Activated CD4-positive, alpha-beta T cell treated with anti-CD3 and anti-CD28 coated beads, Interleukin-2, amount 10 ng/mL, durations not matched to agents 7 days and 5 days (primary cell): ENCODE measurements around the gene ELOA. TPM values are rescaled to one million over a fixed set of nuclear protein-coding genes. Genes with fewer than 3 reads are reported as not detected.
"Not testable (repeated sequence)": the region's sequence is repeated elsewhere in the genome, so short reads cannot be mapped to it uniquely, and the experiment has no call there.

ENCODE experiments used
- CTCF ChIA-PET: fragments of 350-600 bp; sonication (Branson Sonifier 250); formaldehyde crosslinking; loops from one replicate; lab custom pipeline; 2021; ENCODE audit warnings: antibody characterized with exemption; lab: Charles Lee
- POLR2A ChIA-PET: fragments of 350-600 bp; sonication (Branson Sonifier 250); formaldehyde crosslinking; loops from one replicate; lab custom pipeline; 2021; ENCODE audit warnings: antibody characterized with exemption; lab: Charles Lee
- DNase-seq: peaks from one replicate; pipeline ENCODE4 v3.0.0-alpha.2; 2020
- H3K27ac Mint-ChIP-seq: one replicate; pipeline ENCODE4 v1.8.0; 2021; ENCODE audit warnings: mild to moderate bottlenecking, moderate library complexity, mixed read lengths
- H3K27me3 Mint-ChIP-seq: one replicate; pipeline ENCODE4 v1.8.0; 2021; ENCODE audit warnings: mixed read lengths
- H3K36me3 Mint-ChIP-seq: one replicate; pipeline ENCODE4 v1.8.0; 2021; ENCODE audit warnings: low read depth, mixed read lengths
- H3K4me1 Mint-ChIP-seq: one replicate; pipeline ENCODE4 v1.8.0; 2021; ENCODE audit warnings: mixed read lengths
- H3K4me3 Mint-ChIP-seq: one replicate; pipeline ENCODE4 v1.8.0; 2021; ENCODE audit warnings: mild to moderate bottlenecking, moderate library complexity, mixed read lengths
- H3K9me3 Mint-ChIP-seq: one replicate; pipeline ENCODE4 v1.8.0; 2021; ENCODE audit warnings: mixed read lengths
- total RNA-seq, 2 experiments: library from RNA; stranded (reverse); gene quantifications; one replicate each; pipeline ENCODE4 v1.2.3, GENCODE V29; 2021

Gene ELOA
- total RNA-seq, 2 experiments from 2014 or later, result 29.8 to 33.5 TPM

DNA sequence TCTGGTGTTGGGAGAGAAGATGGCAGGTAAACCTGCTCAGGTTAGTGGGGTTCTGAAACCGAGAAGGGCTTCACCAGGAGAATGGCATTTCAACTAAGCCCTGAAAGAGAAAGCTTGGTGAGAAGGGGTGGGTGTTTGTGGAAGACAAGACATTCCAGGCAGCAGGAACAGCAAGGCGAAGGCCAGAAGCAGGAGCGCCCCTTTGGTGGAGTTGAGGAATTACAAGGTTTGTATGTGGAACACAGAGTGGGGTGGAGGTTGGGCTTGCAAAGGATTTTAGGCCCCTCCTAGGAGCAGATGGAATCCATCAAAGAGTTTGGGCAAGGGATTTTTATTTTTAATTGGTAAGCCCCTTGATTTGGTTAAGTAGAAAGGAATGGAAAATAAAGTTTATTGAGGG lies 24.8 kb upstream of the ELOA start:
- Mint-ChIP-seq H3K27me3 (no peaks in the 10 kb centered on the region), H3K4me1 (peaks cover 8% of the 10 kb centered on the region), H3K36me3 (no peaks in the 10 kb centered on the region), H3K9me3 (no peaks in the 10 kb centered on the region), H3K27ac (no peak overlapping the region), H3K4me3 (no peak overlapping the region)
- CTCF ChIA-PET, result no interaction called here
- POLR2A ChIA-PET, result no interaction called here
- DNase-seq, result no peak

DNA sequence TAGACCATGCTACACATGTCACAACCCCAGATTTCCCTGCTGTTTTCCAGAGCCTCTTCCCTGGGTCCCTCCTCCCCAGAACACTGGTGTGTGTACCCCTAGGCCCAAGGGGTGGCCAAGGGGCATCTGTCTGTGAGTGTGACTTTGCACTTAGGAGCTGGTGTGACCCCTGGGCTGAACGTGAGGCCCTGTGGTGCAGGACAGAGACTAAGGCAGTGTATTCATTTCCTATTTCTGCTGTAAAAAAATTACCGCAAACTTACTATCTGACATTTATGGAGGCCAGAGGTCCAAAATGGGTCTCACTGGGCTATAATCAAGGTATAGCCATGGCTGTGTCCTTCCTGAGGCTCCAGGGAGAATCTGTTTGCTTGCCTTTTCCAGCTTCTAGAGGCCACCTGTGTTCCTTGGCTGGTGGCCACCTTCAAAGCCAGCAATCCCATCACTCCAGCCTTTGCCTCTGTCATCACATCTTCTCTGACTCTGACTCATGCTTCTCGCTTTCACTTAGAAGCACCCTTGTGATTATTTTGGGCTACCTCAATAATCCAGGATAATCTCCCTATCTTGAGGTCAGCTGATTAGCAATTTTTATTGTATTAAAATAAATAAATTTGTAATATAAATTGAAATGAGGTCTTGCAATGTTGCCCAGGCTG lies 24.0 kb upstream of the ELOA start:
- Mint-ChIP-seq H3K4me3 (no peak overlapping the region), H3K36me3 (no peaks in the 10 kb centered on the region), H3K9me3 (no peaks in the 10 kb centered on the region), H3K27ac (no peak overlapping the region), H3K27me3 (no peaks in the 10 kb centered on the region), H3K4me1 (peaks cover 8% of the 10 kb centered on the region)
- ChIA-PET POLR2A (no interaction called here), CTCF (interaction anchor here (0.8 to 1.3 kb wide), 2 partner anchors 10 to 22 kb away, joined by 3 to 4 read pairs; no protein-coding TSS in a partner anchor)
- no peak for DNase-seq

DNA sequence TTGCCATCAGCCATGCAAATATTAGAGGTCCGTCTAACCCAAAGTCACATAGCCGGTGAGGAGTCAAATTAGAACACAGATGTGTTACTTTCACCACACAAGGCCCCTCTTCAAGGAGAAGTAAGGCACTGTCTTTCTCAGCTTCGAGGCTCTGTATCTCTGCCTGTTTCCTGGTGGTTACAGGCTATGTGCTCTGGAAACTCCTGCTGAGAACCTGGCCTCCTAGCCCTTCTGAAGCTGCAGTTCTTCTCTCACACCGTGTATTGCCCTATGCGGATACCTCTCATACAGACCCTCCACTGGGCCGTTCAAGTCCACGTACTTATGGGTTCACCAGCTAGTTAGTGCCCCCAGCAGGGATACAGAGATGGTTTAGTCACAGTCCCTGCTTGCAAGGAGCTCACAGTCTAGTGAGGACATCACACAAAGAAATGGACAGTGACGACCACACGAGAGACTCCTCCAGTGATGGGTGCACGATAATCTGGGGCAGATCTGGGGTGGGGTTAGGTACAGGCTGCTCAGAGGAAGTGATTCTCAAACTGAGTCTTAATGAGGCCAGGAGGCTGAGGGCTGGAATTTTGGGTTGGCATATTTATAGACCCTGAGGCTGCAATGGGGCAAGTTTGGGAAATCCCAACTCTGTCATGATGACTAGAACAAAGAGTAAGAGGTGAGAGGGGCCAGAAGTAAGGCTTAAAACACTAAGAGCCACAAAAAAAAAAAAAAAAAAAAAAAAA lies 22.8 kb upstream of the ELOA start:
- H3K4me3 Mint-ChIP-seq, result no peak overlapping the region
- no peaks in the 10 kb centered on the region for H3K27me3 Mint-ChIP-seq
- ChIA-PET POLR2A (no interaction called here), CTCF (interaction anchor here (1.3 kb wide), 1 partner anchor 9 kb away, joined by 3 read pairs; no protein-coding TSS in a partner anchor)
- peak overlapping the region; percentile 7 for H3K27ac Mint-ChIP-seq
- no peak for DNase-seq
- H3K36me3 Mint-ChIP-seq, result no peaks in the 10 kb centered on the region
- peaks cover 8% of the 10 kb centered on the region for H3K4me1 Mint-ChIP-seq
- no peaks in the 10 kb centered on the region for H3K9me3 Mint-ChIP-seq

DNA sequence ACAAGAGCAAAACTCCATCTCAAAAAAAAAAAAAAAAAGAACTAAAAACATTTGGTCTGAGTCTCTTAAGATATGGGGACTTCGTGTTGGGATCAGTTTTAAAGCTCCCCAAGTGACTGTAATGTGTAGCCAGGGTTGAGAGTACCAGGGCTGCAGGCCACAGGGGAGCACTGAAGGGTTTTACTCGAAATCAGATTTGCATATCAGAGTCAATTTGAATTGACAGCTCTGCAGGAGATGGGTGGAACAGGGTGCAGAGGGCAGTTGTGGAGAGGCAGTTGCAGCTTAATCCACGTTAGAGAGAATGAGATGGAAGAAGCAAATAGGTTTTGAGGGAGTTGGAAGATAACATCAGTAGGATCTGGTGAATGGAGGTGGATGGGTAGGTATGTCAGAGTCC lies 20.6 kb upstream of the ELOA start:
- CTCF ChIA-PET, result interaction anchor here (0.6 to 0.7 kb wide), 3 partner anchors 10 to 20 kb away, joined by 3 to 4 read pairs (median 3); no protein-coding TSS in a partner anchor
- H3K4me3 Mint-ChIP-seq, result no peak overlapping the region
- no peaks in the 10 kb centered on the region for H3K9me3 Mint-ChIP-seq

DNA sequence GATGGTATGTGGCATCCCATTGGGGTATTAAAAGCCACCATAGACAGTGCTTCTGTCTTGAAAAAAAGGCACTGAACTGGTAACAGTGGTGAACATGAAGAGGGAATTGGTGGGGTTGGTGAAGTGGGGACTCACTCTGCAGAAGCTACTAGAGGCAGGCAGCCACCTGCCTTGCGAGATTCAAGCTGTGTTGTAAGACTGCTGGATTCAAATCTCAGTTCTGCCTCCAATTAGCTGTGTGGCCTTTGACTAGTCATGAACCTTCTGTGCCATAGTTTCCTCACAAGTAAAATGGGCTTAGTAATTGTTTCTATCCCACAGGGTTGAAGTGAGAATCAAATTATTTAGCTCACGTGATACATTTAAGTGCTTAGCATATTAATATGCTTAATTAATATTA lies 16.6 kb upstream of the ELOA start:
- Mint-ChIP-seq H3K27me3 (no peaks in the 10 kb centered on the region), H3K9me3 (no peaks in the 10 kb centered on the region), H3K36me3 (no peaks in the 10 kb centered on the region), H3K4me3 (no peak overlapping the region), H3K4me1 (peaks cover 2% of the 10 kb centered on the region), H3K27ac (no peak overlapping the region)
- DNase-seq, result no peak
- CTCF ChIA-PET, result interaction anchor here (0.6 to 1.2 kb wide), 2 partner anchors 17 to 99 kb away, joined by 3 to 4 read pairs; partner anchors contain the start of gene ELOA
- POLR2A ChIA-PET, result no interaction called here

More for the DNA sequence above, 20.6 kb upstream of the ELOA start:
- Mint-ChIP-seq H3K36me3 (no peaks in the 10 kb centered on the region), H3K4me1 (peaks cover 8% of the 10 kb centered on the region), H3K27me3 (no peaks in the 10 kb centered on the region), H3K27ac (no peak overlapping the region)
- DNase-seq, result no peak
- POLR2A ChIA-PET, result no interaction called here

DNA sequence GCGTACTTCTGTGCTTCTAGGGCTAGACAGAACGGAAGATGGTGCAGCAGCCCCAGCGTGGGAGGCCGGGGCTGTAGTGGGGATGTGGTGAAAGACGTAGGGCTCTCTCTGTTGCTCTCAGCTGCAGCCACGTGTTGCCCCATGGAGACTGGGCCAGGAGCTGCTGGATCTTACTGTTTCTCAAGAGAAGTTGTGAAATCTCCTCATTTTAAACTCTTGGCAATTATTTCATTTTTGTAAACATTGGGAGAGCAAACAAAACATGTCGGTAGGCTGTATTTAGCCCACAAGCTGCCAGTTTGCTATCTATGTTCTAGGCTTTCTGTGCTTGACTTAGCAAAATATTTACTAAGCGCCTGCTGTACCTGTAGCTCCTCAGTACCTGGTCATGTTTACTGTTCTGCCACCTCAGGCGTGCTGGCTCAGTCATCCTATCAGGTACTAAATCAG lies 15.9 kb upstream of the ELOA start:
- no peak overlapping the region for H3K4me3 Mint-ChIP-seq
- DNase-seq, result no peak
- ChIA-PET POLR2A (no interaction called here), CTCF (interaction anchor here (0.6 to 0.7 kb wide), 3 partner anchors 180 to 201 kb away, joined by 3 read pairs; no protein-coding TSS in a partner anchor)
- no peaks in the 10 kb centered on the region for H3K27me3 Mint-ChIP-seq
- no peaks in the 10 kb centered on the region for H3K36me3 Mint-ChIP-seq
- H3K4me1 Mint-ChIP-seq, result peaks cover 2% of the 10 kb centered on the region
- no peak overlapping the region for H3K27ac Mint-ChIP-seq
- H3K9me3 Mint-ChIP-seq, result no peaks in the 10 kb centered on the region

DNA sequence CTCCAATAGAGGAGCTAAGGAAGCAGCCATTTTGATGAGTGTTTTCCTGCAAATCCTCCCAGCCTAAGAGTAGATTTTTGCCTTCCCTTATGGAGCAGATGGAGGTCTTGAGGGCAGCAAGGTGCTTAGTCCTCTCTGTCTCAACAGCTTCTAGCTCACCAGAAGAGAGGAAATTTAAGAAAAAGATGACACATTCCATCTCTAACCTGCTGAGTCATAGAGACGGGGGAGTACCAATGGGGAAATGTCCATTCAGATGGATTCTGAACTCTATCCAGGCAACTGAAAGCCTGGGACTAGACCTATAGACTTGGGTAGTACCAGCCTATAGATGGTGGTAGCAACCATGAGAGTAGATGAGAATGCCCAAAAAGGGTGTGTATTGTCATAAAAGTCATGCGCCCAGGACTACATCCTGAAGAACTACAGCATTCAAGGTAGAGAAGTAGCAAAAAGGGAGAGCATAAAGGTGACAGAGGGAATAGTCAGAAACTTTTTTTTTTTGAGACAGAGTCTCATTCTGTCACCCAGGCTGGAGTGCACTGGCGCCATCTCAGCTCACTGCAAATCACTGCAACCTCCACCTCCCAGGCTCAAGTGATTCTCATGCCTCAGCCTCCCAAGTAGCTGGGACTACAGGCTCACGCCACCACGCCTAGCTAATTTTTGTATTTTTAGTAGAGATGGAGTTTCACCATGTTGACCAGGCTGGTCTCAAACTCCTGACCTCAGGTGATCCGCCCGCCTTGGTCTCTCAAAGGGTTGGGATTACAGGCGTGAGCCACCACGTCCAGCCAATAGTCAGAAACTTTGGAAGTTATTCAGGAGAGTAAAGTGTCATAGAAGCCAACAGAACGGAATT lies 10.7 kb upstream of the ELOA start:
- Mint-ChIP-seq H3K4me1 (peaks cover 8% of the 10 kb centered on the region), H3K36me3 (no peaks in the 10 kb centered on the region), H3K27me3 (no peaks in the 10 kb centered on the region), H3K4me3 (no peak overlapping the region), H3K9me3 (no peaks in the 10 kb centered on the region), H3K27ac (no peak overlapping the region)
- ChIA-PET POLR2A (no interaction called here), CTCF (interaction anchor here (0.6 to 1.1 kb wide), 2 partner anchors 10 to 11 kb away, joined by 3 to 5 read pairs; partner anchors contain the start of gene ELOA)
- no peak for DNase-seq

DNA sequence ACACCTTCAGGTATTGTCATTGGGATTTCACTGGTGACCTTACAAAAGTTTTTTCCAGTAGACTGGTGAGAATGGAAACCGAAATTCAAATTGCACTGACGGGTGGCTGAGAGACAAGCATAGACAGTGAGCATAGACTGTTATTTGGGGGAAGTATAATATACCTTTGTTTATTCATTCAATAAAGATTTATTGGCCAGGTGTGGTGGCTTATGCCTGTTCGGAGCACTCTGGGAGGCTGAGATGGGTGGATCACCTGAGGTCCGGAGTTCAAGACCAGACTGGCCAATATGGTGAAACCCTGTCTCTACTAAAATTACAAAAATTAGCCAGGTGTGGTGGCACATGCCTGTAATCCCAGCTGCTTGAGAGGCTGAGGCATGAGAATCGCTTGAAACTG lies 10.0 kb upstream of the ELOA start:
- H3K27ac Mint-ChIP-seq, H3K4me1 Mint-ChIP-seq, POLR2A ChIA-PET, H3K27me3 Mint-ChIP-seq, DNase-seq, CTCF ChIA-PET, H3K36me3 Mint-ChIP-seq, H3K4me3 Mint-ChIP-seq, H3K9me3 Mint-ChIP-seq: not testable (repeated sequence)

DNA sequence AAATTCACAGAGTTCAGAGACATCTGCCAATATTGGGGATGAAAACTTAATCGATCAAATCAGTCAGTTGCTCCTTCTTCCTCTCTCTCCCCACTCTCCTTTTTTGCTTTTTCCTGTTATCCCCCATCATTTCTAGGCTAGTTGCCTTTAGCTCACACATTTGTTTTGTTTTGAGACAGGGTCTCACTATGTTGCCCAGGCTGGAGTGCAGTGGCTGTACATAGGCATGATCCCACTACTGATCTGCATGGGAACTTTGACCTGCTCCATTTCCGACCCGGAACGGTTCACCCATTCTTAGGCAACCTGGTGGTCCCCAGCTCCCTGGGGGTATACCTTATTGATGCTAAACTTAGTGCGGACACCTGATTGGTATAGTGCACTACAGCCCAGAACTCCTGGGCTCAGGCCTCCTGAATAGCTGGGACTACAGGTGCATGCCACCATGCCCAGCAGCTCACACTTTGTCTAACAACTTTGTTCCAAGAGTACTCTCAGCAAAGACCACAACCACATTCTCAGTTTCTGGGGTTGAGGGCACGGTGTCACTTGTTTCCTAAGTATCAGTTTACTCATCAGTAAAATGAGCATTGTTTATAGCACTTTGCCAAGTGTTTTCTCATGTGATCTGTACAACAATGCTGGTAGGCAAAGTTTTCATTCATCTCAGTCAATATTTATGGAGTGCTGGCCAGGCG lies 6.7 kb upstream of the ELOA start:
- DNase-seq, result no peak
- H3K27me3 Mint-ChIP-seq, result no peaks in the 10 kb centered on the region
- CTCF ChIA-PET, result interaction anchor here (0.8 to 1.1 kb wide), 2 partner anchors 13 to 15 kb away, joined by 3 read pairs; no protein-coding TSS in a partner anchor
- no peak overlapping the region for H3K27ac Mint-ChIP-seq
- POLR2A ChIA-PET, result no interaction called here
- H3K4me1 Mint-ChIP-seq, result peaks cover 8% of the 10 kb centered on the region
- H3K36me3 Mint-ChIP-seq, result no peaks in the 10 kb centered on the region
- H3K9me3 Mint-ChIP-seq, result no peaks in the 10 kb centered on the region
- no peak overlapping the region for H3K4me3 Mint-ChIP-seq

DNA sequence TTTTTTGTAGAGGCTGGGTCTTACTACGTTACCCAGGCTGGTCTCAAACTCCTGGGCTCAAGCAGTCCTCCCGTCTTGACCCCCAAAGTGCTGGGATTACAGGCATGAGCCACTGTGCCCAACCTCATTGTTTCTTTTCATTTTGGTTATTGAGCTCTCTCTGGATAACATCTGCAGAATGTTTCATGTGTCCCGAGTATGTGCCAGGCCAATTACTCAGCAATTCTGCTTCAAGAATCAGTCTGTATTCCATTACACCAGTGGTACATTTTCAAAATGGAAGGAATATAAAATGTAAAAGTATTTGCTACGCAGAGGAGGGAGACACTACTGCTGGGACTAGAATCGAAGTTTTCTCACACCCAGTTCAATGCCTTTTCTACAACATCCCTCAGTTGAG lies 1.7 kb upstream of the ELOA start:
- no peak for DNase-seq
- ChIA-PET CTCF (interaction anchor here (1.1 to 2.7 kb wide), 2 partner anchors 22 to 50 kb away, joined by 4 to 9 read pairs; partner anchors contain the start of gene RPL11), POLR2A (no interaction called here)
- H3K27me3 Mint-ChIP-seq, result no peaks in the 10 kb centered on the region
- peaks cover 37% of the 10 kb centered on the region for H3K4me1 Mint-ChIP-seq
- no peak overlapping the region for H3K27ac Mint-ChIP-seq
- peaks cover 7% of the 10 kb centered on the region for H3K36me3 Mint-ChIP-seq
- no peaks in the 10 kb centered on the region for H3K9me3 Mint-ChIP-seq
- H3K4me3 Mint-ChIP-seq, result peak overlapping the region; percentile 86

DNA sequence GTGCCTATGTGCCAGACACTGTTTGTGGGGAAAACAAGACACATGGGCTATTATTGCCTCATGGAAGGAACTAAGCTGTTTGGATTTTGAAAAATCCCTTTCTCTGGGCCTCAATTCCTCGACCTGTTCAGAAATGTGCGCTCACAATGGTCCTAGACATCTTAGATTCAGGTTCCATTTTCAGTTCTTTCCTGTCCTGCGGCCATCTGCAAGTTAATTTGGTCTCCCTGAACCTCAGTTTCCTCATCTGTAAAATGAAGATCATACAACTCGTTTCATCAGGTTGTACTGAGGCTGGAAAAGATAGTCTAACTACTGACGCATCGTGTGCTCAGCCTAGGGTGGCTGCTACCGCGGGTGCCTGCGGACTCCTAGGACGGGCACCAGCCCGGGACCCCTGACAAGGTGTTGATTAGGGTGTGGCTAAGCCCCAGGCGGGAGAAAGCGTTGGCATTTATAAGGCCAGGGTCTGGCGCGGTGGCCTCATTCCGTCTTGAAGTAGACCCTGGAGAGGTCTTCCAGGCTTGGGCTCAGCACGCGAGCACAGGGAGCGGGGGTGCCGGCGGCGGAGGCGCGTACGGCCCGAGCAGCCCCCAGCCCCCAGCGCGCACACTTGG lies 493 bp upstream of the ELOA start:
- no peaks in the 10 kb centered on the region for H3K9me3 Mint-ChIP-seq
- CTCF ChIA-PET, result interaction anchor here (0.9 to 2.7 kb wide), 4 partner anchors 8 to 51 kb away, joined by 4 to 9 read pairs (median 5); partner anchors contain the start of gene RPL11
- H3K27me3 Mint-ChIP-seq, result no peaks in the 10 kb centered on the region
- H3K4me1 Mint-ChIP-seq, result peaks cover 45% of the 10 kb centered on the region
- H3K27ac Mint-ChIP-seq, result peak overlapping the region; percentile 89
- peaks cover 11% of the 10 kb centered on the region for H3K36me3 Mint-ChIP-seq
- DNase-seq, result no peak
- peak overlapping the region; percentile 86 for H3K4me3 Mint-ChIP-seq
- POLR2A ChIA-PET, result no interaction called here
